GM18909 (cell line): ENCODE results near the gene MOGAT2.
A peak's percentile ranks its signal among the peaks of the same experiment; 100 is the strongest.
"Not testable (repeated sequence)": the region's sequence is repeated elsewhere in the genome, so short reads cannot be mapped to it uniquely, and the experiment has no call there.

Source experiments
- ATAC-seq: cut with Tn5 transposase; IDR thresholded peaks from one replicate; pipeline ENCODE4 v1.9.1; 2021; ENCODE audit warnings: mild to moderate bottlenecking; ENCODE audit not compliant: unreplicated experiment, poor library complexity

The MOGAT2 gene

GRCh38 chr11:75748729-75749273 lies 31.2 kb downstream of the MOGAT2 start:
- ATAC-seq, result not testable (repeated sequence)

- ATAC-seq, result not testable (repeated sequence)
Measured at GRCh38 chr11:75754933-75755332, 37.3 kb downstream of the MOGAT2 start.

GRCh38 chr11:75757651-75758050 lies 40.0 kb downstream of the MOGAT2 start:
- no peak for ATAC-seq

GRCh38 chr11:75759832-75760231 lies 42.2 kb downstream of the MOGAT2 start:
- ATAC-seq, result no peak

- no peak for ATAC-seq
Measured at GRCh38 chr11:75760243-75760642, 42.6 kb downstream of the MOGAT2 start.

- ATAC-seq, result no peak
Measured at GRCh38 chr11:75760710-75761493, 43.3 kb downstream of the MOGAT2 start.

- no peak for ATAC-seq
Measured at GRCh38 chr11:75762158-75762557, 44.5 kb downstream of the MOGAT2 start.

GRCh38 chr11:75762885-75763284 lies 45.2 kb downstream of the MOGAT2 start:
- no peak for ATAC-seq

DNA sequence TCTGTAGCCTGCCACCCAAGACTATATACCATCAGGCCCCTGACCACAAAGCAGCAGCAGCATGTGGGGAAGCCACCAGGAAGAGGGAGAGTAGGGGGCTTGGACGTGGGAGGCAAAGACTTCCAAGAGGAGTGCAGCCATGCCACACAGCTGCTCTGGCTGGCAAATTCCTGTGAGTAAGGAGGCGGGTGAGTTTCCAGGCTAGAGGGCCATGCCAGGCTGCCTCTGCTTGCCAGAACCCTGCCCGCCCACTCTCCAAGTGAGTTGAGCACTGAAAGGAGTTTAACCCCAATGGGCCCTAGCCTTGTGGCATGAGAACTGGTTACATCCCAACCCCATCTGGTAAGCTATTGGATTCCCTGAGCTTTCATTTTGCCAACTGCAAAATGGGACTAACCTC lies 46.2 kb downstream of the MOGAT2 start:
- ATAC-seq, result no peak

DNA sequence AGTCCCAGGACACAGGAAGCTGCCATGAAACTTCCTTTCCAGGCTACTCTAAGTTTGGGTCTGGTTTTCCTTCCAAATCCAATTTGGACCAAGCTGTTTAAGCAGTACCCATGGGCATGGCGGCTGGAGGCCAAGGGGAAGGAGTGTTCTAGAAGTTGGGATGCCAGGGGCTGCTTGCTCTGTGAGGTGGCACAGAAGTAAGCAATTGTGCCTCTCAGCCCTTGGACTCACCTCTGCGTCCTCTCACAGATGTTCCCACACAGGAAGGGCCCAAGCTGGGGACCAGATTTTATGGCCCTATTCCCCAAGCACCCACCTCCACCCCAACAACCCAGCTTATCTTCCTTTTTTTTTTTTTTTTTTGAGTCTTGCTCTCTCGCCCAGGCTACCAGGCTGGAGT lies 47.5 kb downstream of the MOGAT2 start:
- ATAC-seq, result no peak

DNA sequence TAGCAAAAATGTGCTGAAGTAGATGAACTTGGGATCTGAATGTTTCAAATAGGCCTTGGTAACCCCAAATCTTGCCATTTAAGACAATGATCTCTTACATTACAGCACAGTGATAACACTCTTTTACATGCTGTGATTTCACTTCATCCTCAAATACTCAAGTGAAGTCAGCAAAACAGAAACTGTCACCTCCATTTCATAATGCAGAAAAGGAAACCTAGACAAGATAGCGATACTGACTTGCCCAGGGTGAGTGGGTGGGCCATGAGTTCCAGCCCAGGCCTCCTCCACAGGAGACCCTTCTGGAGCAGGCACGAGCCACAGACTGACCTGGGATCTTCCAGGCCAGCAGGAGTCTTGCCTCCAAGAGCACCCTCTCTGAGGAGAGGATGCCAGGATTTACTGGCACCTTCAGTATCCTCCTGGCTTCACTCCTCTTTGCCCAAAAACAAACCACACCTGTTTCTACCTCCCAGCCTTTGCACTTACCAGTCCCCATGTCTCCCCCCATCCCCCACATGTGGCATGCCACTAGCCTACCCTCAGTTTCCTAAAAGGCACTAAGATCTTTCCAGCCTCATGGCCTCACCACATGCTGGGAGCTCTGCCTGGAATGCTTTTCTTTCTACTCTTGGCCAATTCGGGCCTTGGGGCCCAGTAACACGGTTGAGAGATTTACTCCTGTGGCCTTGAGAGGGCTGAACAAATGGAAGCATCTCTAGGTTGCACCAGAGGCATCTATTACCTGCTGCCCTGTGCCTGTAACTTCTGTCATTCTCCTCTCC lies 49.0 kb downstream of the MOGAT2 start:
- no peak for ATAC-seq

GRCh38 chr11:75767228-75767572 lies 49.6 kb downstream of the MOGAT2 start:
- no peak for ATAC-seq

DNA sequence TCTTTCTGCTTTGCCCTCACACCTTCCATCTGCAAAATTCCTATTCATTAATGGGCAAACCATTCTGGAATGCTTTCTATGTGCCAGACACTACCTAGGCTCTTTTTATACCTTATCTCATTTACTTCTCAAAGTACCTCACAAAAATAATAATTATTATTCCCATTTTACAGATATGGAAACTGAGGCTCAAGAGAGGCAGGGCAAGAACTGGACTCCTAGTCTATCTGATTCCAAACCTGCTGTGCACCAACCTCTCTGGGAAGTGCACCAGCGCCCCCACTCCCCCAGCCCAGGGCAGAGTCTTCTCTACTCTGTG lies 50.1 kb downstream of the MOGAT2 start:
- ATAC-seq, result no peak

- peak; percentile 73 for ATAC-seq
Measured at GRCh38 chr11:75768112-75768908, 50.7 kb downstream of the MOGAT2 start, which contains the start of gene DGAT2. TSS of gene DGAT2 (plus strand) at chr11:75768778. CDS start at chr11:75768992, 214 bp downstream.

- no peak for ATAC-seq
Measured at GRCh38 chr11:75768909-75769771, 51.5 kb downstream of the MOGAT2 start.

DNA sequence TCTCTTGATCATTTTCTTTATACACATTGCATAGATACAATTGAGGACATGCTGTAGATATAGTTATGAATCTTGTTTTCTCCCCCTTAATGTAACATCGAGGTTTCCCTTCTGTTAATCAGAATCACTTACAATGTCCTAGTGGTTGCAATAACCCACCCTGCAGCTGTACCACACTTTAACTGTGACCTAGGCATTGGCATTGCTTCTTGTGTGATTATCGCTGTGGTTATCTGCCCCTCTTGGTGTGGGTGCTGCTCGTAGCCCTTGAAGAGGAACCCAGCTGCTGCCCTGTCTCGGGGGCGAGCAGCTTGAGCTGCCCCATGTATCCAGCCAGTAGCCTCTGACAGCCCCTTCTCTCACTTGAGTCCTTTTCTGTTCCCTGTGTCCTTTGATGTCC lies 52.5 kb downstream of the MOGAT2 start:
- no peak for ATAC-seq

DNA sequence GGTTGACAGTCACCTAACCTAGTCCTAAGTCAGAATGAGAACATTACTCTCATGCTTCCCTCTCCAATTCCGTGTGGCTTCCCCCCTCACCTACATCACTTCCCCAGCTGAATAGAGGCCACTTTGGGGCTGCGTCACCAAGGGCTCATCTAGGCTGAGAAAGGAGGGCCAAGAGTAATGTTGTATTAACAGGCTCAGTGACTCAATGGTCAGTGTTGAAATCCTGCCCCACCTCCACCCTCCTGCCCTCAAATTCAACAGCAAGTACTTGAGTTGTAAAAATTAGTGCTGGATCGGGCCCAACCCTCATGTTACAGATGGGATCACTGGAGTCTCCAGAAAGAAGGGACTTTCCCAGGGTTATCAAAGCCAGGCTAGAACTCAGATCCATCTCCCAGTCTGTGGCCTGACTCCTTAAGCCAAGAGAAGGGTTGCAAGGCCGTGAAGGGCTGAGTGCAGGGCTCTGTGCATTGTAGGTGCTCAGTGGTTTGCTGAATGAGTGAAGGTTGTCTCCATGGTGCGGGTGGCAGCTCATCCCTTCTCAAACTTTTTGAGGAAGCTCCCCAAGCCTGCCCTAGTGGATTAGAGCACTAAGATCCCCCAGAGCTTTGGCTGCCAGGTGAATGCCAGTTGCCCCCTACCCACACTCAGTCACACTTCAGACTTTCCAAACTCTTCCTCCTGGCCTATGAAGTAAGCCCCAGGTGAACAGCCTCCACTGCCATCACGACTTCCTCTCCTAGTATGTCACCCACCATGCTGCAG lies 54.2 kb downstream of the MOGAT2 start:
- no peak for ATAC-seq

GRCh38 chr11:75773595-75774353 lies 56.1 kb downstream of the MOGAT2 start:
- ATAC-seq, result peak; percentile 81
